Measurements from ENCODE around the gene ITIH5. TPM values are rescaled to one million over a fixed set of nuclear protein-coding genes. Genes with fewer than 3 reads are reported as not detected.

ITIH5 gene
- total RNA-seq, 1 donor from 2014 or later, result 3.4 TPM

GRCh38 chr10:7625009-7625408 lies 41.8 kb downstream of the ITIH5 start:
- Mint-ChIP-seq H3K27ac (ENCODE audit: unreplicated experiment) (no peak overlapping the region), H3K9me3 (ENCODE audit: low read depth) (no peaks in the 10 kb centered on the region), H3K4me3 (ENCODE audit: unreplicated experiment) (no peak overlapping the region), H3K4me1 (ENCODE audit: low read depth) (no peaks in the 10 kb centered on the region), H3K27me3 (ENCODE audit: low read depth) (peaks cover 3% of the 10 kb centered on the region), H3K36me3 (ENCODE audit: low read depth) (peaks cover 2% of the 10 kb centered on the region)
- TF ChIP-seq CTCF (IDR thresholded peaks at IDR 0.05), result no peak
- no peak for DNase-seq (ENCODE audit: low spot score)

- H3K4me1 Mint-ChIP-seq (ENCODE audit: low read depth), result no peaks in the 10 kb centered on the region
- no peak for DNase-seq (ENCODE audit: low spot score)
- no peak overlapping the region for H3K4me3 Mint-ChIP-seq (ENCODE audit: unreplicated experiment)
- TF ChIP-seq CTCF (IDR thresholded peaks at IDR 0.05), result peak; percentile 44
- H3K27ac Mint-ChIP-seq (ENCODE audit: unreplicated experiment), result no peak overlapping the region
- peaks cover 3% of the 10 kb centered on the region for H3K27me3 Mint-ChIP-seq (ENCODE audit: low read depth)
- peaks cover 2% of the 10 kb centered on the region for H3K36me3 Mint-ChIP-seq (ENCODE audit: low read depth)
- no peaks in the 10 kb centered on the region for H3K9me3 Mint-ChIP-seq (ENCODE audit: low read depth)
Observed at GRCh38 chr10:7622969-7623368, 43.8 kb downstream of the ITIH5 start.

GRCh38 chr10:7618461-7618860 lies 48.3 kb downstream of the ITIH5 start:
- Mint-ChIP-seq H3K36me3 (ENCODE audit: low read depth) (peaks cover 2% of the 10 kb centered on the region), H3K27ac (ENCODE audit: unreplicated experiment) (no peak overlapping the region), H3K4me1 (ENCODE audit: low read depth) (peaks cover under 1% of the 10 kb centered on the region), H3K4me3 (ENCODE audit: unreplicated experiment) (no peak overlapping the region), H3K9me3 (ENCODE audit: low read depth) (no peaks in the 10 kb centered on the region), H3K27me3 (ENCODE audit: low read depth) (no peaks in the 10 kb centered on the region)
- TF ChIP-seq CTCF (IDR thresholded peaks at IDR 0.05), result no peak
- no peak for DNase-seq (ENCODE audit: low spot score)

GRCh38 chr10:7611909-7612308 lies 54.9 kb downstream of the ITIH5 start:
- peak overlapping the region; percentile 93 for H3K27ac Mint-ChIP-seq (ENCODE audit: unreplicated experiment)
- H3K36me3 Mint-ChIP-seq (ENCODE audit: low read depth), result no peaks in the 10 kb centered on the region
- no peaks in the 10 kb centered on the region for H3K9me3 Mint-ChIP-seq (ENCODE audit: low read depth)
- H3K4me1 Mint-ChIP-seq (ENCODE audit: low read depth), result peaks cover 34% of the 10 kb centered on the region
- DNase-seq (ENCODE audit: low spot score), result no peak
- TF ChIP-seq CTCF (IDR thresholded peaks at IDR 0.05), result no peak
- no peaks in the 10 kb centered on the region for H3K27me3 Mint-ChIP-seq (ENCODE audit: low read depth)
- no peak overlapping the region for H3K4me3 Mint-ChIP-seq (ENCODE audit: unreplicated experiment)

GRCh38 chr10:7610651-7611389 lies 55.9 kb downstream of the ITIH5 start:
- Mint-ChIP-seq H3K27me3 (ENCODE audit: low read depth) (no peaks in the 10 kb centered on the region), H3K27ac (ENCODE audit: unreplicated experiment) (peak overlapping the region; percentile 93), H3K9me3 (ENCODE audit: low read depth) (no peaks in the 10 kb centered on the region), H3K36me3 (ENCODE audit: low read depth) (no peaks in the 10 kb centered on the region), H3K4me3 (ENCODE audit: unreplicated experiment) (no peak overlapping the region), H3K4me1 (ENCODE audit: low read depth) (peaks cover 39% of the 10 kb centered on the region)
- no peak for TF ChIP-seq CTCF (IDR thresholded peaks at IDR 0.05)
- DNase-seq (ENCODE audit: low spot score), result no peak
